Loucy (cell line): ENCODE data around the gene AMOTL1.
"Not testable (repeated sequence)": the region's sequence is repeated elsewhere in the genome, so short reads cannot be mapped to it uniquely, and the experiment has no call there.

Experiments used
- H2AFZ ChIP-seq: fragments of 200-600 bp; sonication (generic); 2 replicates; pipeline ENCODE4 v1.6.0; 2016; ENCODE audit warnings: antibody characterized with exemption, mild to moderate bottlenecking, low read length, moderate library complexity
- H3F3A ChIP-seq: fragments of 200-600 bp; 2 replicates; pipeline ENCODE4 v1.6.0; 2016; ENCODE audit warnings: antibody characterized with exemption, low read depth, mild to moderate bottlenecking
- H3K27me3 ChIP-seq: fragments of 200-600 bp; sonication (generic); 2 replicates; pipeline ENCODE4 v1.6.1; 2014; ENCODE audit warnings: low read length, mild to moderate bottlenecking; ENCODE audit not compliant: insufficient read depth, poor library complexity, severe bottlenecking
- H3K36me3 ChIP-seq: fragments of 200-600 bp; sonication (generic); 2 replicates; pipeline ENCODE4 v1.6.1; 2016; ENCODE audit warnings: low read length; ENCODE audit not compliant: insufficient read depth
- H3K4me1 ChIP-seq: fragments of 200-600 bp; sonication (generic); 2 replicates; pipeline ENCODE4 v1.5.1; 2014; ENCODE audit warnings: low read length, mild to moderate bottlenecking; ENCODE audit not compliant: insufficient read depth, poor library complexity, severe bottlenecking
- H3K4me2 ChIP-seq: fragments of 200-600 bp; sonication (generic); 2 replicates; pipeline ENCODE4 v1.6.0; 2014; ENCODE audit warnings: antibody characterized with exemption, low read length, low read depth, mild to moderate bottlenecking; ENCODE audit not compliant: poor library complexity, severe bottlenecking
- H3K4me3 ChIP-seq: fragments of 200-600 bp; sonication (generic); 2 replicates; pipeline ENCODE4 v1.5.1; 2014; ENCODE audit warnings: low read length, mild to moderate bottlenecking, mixed read lengths; ENCODE audit not compliant: poor library complexity, severe bottlenecking
- H3K79me2 ChIP-seq: fragments of 200-600 bp; sonication (generic); 2 replicates; pipeline ENCODE4 v1.6.1; 2014; ENCODE audit warnings: low read length; ENCODE audit not compliant: insufficient read depth
- H3K9ac ChIP-seq: fragments of 200-600 bp; sonication (generic); 2 replicates; pipeline ENCODE4 v1.6.0; 2014; ENCODE audit warnings: mild to moderate bottlenecking, low read depth, low read length, moderate library complexity; ENCODE audit not compliant: poor library complexity, severe bottlenecking
- H3K9me2 ChIP-seq: fragments of 200-600 bp; sonication (generic); replicated peaks from 2 replicates; pipeline ENCODE4 v1.6.1; 2016; ENCODE audit warnings: low read depth, low read length, mixed read lengths
- H3K9me3 ChIP-seq: fragments of 200-600 bp; sonication (generic); 2 replicates; pipeline ENCODE4 v1.6.1; 2014; ENCODE audit warnings: mild to moderate bottlenecking, antibody characterized with exemption, low read length, low read depth; ENCODE audit not compliant: insufficient read depth
- H4K20me1 ChIP-seq: fragments of 200-600 bp; sonication (generic); 2 replicates; pipeline ENCODE4 v1.6.0; 2014; ENCODE audit warnings: antibody characterized with exemption, low read length, mild to moderate bottlenecking; ENCODE audit not compliant: insufficient read depth, poor library complexity, severe bottlenecking
- CTCF ChIP-seq: fragments of 200-600 bp; sonication (generic); conservative IDR thresholded peaks from 2 replicates; pipeline ENCODE4 v1.5.1; 2014; ENCODE audit warnings: mild to moderate bottlenecking, antibody characterized with exemption, low read length
- EZH2phosphoT487 ChIP-seq: fragments of 200-600 bp; IDR thresholded peaks from 2 replicates; pipeline ENCODE4 v1.6.1; 2018; ENCODE audit warnings: antibody characterized with exemption, mild to moderate bottlenecking, moderate library complexity, borderline replicate concordance

Gene AMOTL1

GRCh38 chr11:94806014-94806413, 37.9 kb downstream of the AMOTL1 start:
- H3K4me3 ChIP-seq, result no peak overlapping the region
- H3K4me1 ChIP-seq, result peaks cover 11% of the 10 kb centered on the region
- no peak overlapping the region for H3K9ac ChIP-seq
- no peaks in the 10 kb centered on the region for H3K9me2 ChIP-seq
- H3K79me2 ChIP-seq, result peaks cover 31% of the 10 kb centered on the region; the same call in 1 of the 2 replicates
- H4K20me1 ChIP-seq, result peaks cover 23% of the 10 kb centered on the region
- no peaks in the 10 kb centered on the region for H3K27me3 ChIP-seq
- no peak overlapping the region for H2AFZ ChIP-seq
- TF ChIP-seq CTCF, result no peak
- TF ChIP-seq EZH2phosphoT487, result no peak
- H3F3A ChIP-seq, result no peaks in the 10 kb centered on the region
- H3K4me2 ChIP-seq, result no peak overlapping the region
- H3K9me3 ChIP-seq, result no peaks in the 10 kb centered on the region
- peaks cover 43% of the 10 kb centered on the region; the same call in 1 of the 2 replicates for H3K36me3 ChIP-seq

- Histone ChIP-seq H3K79me2 (peaks cover 31% of the 10 kb centered on the region; the same call in 1 of the 2 replicates), H3K4me3 (no peak overlapping the region), H3K27me3 (no peaks in the 10 kb centered on the region), H3K4me1 (peaks cover 11% of the 10 kb centered on the region), H3K9ac (no peak overlapping the region), H3K9me2 (no peaks in the 10 kb centered on the region), H3K9me3 (no peaks in the 10 kb centered on the region), H4K20me1 (peaks cover 23% of the 10 kb centered on the region), H3K36me3 (peaks cover 39% of the 10 kb centered on the region; the same call in 1 of the 2 replicates), H2AFZ (no peak overlapping the region), H3K4me2 (no peak overlapping the region), H3F3A (no peaks in the 10 kb centered on the region)
- TF ChIP-seq CTCF (no peak), EZH2phosphoT487 (no peak)
These were observed 38.3 kb downstream of the AMOTL1 start for GRCh38 chr11:94806419-94806818.

- Histone ChIP-seq H3K9me3 (no peaks in the 10 kb centered on the region), H3K36me3 (peaks cover 34% of the 10 kb centered on the region; the same call in 1 of the 2 replicates), H3K4me2 (no peak overlapping the region), H3K79me2 (peaks cover 14% of the 10 kb centered on the region; the same call in 1 of the 2 replicates), H3K4me3 (no peak overlapping the region), H3F3A (no peaks in the 10 kb centered on the region), H4K20me1 (peaks cover 15% of the 10 kb centered on the region), H3K4me1 (peaks cover 11% of the 10 kb centered on the region), H3K27me3 (no peaks in the 10 kb centered on the region), H3K9ac (no peak overlapping the region), H3K9me2 (no peaks in the 10 kb centered on the region), H2AFZ (no peak overlapping the region)
- TF ChIP-seq CTCF (no peak), EZH2phosphoT487 (no peak)
These were observed 41.1 kb downstream of the AMOTL1 start for GRCh38 chr11:94809251-94809650.

- not testable (repeated sequence) for H3K4me1 ChIP-seq, H3K79me2 ChIP-seq, H3K4me3 ChIP-seq, H4K20me1 ChIP-seq, H3K4me2 ChIP-seq, H3K9ac ChIP-seq, H3K9me2 ChIP-seq, H2AFZ ChIP-seq, H3F3A ChIP-seq, H3K27me3 ChIP-seq
- Histone ChIP-seq H3K9me3 (peaks cover 12% of the 10 kb centered on the region; the same call in 1 of the 2 replicates), H3K36me3 (peaks cover 44% of the 10 kb centered on the region)
These were observed 44.9 kb downstream of the AMOTL1 start for GRCh38 chr11:94812724-94813720.
